Stimulated activated CD8-positive, alpha-beta memory T cell treated with anti-CD3 and anti-CD28 coated beads, Interleukin-7, amount 100 ng/mL, for 24 hours (primary cell): Measurements from ENCODE around the gene TANC1.

Source experiments
- DNase-seq: peaks from one replicate; pipeline ENCODE4 v3.0.0-alpha.2; 2020; ENCODE audit warnings: low read depth

The TANC1 gene

GRCh38 chr2:159225025-159226016, 256.9 kb downstream of the TANC1 start:
- DNase-seq: no peak

DNA sequence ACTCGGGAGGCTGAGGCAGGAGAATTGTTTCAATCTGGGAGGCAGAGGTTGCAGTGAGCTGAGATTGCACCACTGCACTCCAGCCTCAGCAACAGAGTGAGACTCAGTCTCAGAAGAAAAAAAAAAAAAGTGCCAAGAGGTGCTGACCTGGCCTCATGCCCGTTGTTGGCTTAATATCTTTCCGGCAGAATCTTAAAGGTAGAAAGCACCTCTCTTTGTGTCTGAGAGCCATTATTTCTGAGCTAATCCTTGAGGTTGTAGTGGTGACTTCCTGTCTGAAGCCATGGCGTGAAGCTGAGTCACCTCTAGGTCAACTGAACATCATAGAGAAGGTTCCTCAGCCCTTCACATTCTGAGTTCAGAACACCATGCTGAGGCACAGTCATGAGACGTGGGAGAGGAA, 257.6 kb downstream of the TANC1 start:
- DNase-seq: no peak

- no peak for DNase-seq
These were observed 258.4 kb downstream of the TANC1 start for GRCh38 chr2:159226608-159227385.

- no peak for DNase-seq
These were observed 259.0 kb downstream of the TANC1 start for GRCh38 chr2:159227467-159227866.

- DNase-seq: no peak
These were observed 259.7 kb downstream of the TANC1 start for GRCh38 chr2:159228081-159228581.

DNA sequence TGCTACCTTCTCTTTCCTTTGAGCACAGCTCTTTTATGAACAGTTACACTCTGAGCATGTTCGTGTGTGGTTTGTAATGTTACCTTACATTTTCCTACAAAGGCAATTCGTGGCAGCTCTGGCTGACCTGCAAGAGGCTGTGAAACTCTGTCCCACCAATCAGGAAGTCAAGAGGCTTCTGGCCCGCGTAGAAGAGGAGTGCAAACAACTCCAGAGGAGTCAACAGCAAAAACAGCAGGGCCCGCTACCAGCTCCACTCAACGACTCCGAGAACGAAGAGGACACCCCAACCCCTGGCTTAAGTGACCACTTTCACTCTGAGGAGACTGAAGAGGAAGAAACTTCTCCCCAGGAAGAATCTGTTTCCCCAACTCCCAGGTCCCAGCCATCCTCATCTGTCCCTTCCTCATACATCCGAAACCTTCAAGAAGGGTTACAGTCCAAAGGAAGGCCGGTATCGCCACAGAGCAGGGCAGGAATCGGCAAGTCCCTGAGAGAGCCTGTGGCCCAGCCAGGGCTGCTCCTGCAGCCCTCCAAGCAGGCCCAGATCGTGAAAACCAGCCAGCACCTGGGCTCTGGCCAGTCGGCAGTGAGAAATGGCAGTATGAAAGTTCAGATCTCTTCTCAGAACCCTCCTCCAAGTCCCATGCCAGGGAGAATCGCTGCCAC, 261.2 kb downstream of the TANC1 start:
- DNase-seq: no peak

DNA sequence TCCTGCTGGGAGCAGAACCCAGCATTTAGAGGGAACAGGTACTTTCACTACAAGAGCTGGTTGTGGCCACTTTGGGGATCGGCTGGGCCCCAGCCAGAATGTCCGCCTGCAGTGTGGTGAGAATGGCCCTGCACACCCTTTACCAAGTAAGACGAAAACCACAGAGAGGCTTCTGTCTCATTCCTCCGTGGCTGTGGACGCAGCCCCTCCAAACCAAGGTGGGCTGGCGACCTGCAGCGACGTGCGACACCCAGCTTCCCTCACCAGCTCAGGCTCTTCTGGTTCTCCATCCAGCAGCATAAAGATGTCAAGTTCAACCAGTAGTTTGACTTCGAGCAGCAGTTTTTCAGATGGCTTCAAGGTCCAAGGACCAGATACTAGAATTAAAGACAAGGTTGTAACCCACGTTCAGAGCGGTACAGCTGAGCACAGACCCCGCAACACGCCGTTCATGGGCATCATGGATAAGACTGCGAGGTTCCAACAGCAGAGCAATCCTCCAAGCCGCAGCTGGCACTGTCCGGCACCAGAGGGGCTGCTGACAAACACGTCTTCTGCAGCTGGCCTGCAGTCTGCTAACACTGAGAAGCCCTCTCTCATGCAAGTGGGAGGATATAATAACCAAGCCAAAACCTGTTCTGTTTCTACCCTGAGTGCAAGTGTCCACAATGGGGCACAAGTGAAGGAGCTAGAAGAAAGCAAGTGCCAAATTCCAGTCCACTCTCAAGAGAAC, 261.9 kb downstream of the TANC1 start:
- DNase-seq: no peak

DNA sequence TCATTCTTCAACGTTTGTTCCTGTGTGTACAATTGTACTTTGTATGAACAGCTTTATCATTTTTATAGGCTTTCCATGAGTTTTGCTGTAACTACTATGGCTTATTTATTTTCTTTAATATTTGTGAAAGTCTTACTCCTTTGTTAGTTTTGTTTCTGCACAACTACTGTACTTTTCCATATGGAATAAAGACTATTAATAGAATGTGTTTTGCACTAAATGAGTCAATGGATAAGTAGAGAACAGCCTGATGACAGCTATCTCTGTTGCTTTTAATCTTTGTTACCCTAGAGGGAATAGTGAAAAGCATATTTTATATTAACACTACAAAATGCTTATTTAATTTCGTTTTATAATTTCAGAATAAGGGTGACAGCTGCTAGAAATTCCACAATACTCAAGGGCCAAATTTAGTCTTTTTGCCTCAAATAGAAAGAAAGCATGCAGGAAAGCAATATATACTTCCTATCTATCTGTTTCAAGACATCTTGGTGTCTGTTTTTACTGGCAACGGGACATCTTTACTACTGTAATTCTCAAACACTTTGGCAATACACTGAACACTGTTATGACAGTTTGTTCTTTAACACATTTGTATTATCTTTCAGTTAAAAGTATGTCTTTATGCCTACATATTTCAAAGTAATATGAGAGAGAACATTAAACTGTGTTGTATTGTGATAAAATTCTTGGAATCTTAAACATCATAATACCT, 264.2 kb downstream of the TANC1 start:
- no peak for DNase-seq

- no peak for DNase-seq
These were observed 266.4 kb downstream of the TANC1 start for GRCh38 chr2:159234868-159235267.

- DNase-seq: no peak
These were observed 275.1 kb downstream of the TANC1 start for GRCh38 chr2:159243529-159243928.

GRCh38 chr2:159246325-159246988, 278.0 kb downstream of the TANC1 start:
- no peak for DNase-seq

DNA sequence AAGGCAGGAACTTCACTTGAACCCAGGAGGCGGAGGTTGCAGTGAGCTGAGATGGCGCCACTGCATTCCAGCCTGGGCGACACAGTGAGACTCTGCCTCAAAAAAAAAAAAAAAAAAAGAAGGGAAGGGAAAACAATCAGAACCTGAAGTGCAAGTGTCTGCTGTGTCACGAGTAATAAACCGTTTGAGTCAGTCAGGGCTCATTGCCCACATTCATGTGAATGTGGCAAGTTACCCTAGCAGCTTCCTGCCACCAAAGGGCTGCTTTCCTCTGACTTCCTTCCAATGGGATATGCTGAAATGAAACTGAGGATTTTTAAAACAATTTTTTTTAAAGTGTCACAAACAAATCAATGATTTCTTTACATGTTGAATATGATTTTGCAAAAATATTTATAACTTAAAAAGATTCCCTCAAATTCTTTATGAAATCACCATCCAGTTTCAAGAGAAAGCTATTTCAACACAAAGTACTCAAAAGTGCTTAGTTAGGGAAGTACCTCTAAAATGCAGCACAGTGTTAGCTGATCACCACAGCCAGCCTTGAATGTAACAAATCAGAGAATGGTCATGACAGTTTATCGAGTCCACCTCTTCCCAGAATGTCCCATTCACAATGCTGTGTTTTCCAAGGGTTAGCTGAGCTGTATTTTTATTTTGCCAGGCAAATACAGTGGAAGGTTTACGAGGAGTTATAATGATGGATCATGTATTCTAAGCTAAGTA, 281.7 kb downstream of the TANC1 start:
- no peak for DNase-seq

DNA sequence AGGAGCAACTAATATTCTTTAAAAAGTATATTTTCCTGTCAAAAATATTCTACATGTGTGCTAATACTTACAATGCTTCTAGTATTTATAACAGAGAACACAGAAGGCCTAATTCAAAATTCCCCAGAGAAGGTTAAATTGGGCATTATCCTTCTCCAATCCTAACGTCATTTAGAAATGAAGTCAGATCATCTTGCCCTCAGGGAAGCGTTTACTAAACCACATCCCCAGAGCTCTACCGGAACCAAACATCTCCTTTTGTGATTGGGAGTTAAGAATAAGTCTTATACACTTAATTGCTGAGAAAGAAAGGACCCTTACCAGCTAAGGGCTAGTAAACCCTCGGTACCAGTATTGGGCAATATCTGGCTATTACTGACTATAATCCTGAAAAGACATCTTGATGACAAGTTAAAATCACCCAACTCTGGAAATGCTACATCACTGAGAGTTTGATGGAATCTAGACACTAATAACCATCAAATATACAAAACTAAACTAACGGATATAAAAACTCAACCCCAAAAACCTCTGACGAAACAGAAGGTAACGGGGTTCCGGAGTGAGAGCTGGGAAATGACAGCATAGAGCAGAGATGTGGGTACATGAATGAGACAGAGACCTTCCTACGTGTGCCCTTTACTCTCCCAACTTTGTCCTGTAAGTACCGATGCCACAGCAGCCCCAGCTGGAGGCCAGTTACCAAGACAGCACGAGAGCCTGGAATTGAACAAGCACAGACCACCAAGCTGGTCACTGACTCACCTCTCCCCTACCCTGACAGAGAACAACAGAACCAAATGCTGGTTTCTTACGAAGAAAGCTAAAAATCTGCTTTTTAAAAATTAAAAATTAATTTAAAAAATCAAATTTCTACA, 283.1 kb downstream of the TANC1 start:
- no peak for DNase-seq

GRCh38 chr2:159252905-159253304, 284.5 kb downstream of the TANC1 start:
- DNase-seq: no peak

DNA sequence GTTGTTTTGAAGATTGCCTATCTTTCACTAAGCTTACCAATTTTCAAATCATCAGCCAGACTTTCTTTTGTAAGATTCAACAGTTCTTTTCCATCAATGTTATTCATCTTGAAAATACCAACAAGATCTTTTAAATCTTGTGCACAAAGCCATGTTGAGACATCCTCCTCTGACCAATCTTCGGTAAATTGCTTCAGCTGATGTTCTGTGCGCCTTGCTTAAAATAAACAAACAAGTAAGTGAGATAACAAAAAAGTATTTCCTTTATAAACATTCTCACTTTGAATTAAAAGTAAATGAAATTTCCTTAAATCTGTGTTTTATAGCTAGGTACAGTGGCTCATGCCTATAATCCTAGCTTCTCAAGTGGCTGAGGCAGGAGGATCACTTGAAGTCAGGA, 287.7 kb downstream of the TANC1 start:
- DNase-seq: no peak

DNA sequence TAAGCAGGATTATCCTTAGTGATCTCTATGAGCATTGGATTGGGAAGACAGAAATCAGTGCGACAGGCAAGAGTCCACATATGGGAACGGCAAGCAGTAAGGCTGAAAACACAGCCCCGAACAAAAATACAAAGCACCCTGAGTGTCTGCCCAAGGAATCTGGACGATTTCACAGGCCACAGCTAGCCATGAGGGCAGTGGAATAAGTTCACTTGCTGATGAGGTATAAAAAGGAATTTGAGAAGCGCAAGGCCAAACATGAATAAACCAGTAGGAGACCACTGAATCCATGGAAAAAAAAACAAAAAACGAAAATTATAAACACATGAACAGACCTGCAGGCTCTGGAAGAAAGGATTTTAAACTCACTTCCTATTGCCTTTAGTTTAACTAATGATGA, 293.8 kb downstream of the TANC1 start:
- no peak for DNase-seq

- no peak for DNase-seq
These were observed 294.5 kb downstream of the TANC1 start for GRCh38 chr2:159262904-159263303.

DNA sequence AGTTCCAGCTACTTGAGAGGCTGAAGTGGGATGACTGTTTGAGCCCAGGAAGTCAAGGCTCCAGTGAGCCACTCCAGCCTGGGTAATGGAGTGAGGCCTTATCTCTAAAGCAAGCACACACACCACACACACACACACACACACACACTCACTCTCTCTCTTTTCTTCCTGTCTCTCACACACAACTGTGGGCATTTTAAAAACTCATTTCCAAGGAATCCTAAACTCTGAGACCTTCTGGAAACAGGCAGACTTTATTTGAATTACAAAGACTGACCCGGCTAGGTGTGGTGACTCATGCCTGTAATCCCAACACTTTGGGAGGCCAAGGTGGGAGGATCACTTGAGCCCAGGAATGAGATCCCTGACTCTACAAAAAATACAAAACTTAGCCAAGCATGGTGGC, 296.7 kb downstream of the TANC1 start:
- no peak for DNase-seq

DNA sequence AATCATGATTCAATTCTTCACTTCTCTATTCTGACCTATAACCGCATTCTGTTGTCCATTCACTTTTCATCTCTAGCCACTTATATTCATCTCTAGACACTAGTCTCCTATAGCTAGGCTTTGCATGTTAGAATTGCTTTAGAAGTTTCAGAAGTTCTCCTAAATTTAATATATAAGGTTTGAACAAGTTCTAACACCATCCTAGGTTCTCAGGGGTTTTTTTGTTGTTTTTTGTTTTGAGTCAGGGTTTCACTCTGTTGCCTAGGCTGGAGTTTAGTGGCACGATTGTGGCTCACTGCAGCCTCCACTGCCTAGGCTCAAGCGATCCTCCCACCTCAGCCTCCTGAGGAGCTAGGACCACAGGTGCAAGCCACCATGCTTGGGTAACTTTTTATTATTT, 298.1 kb downstream of the TANC1 start:
- no peak for DNase-seq
